Retinal pigment epithelial cell (primary cell): Measurements from ENCODE around the gene KLHL28.

ENCODE experiments used
- DNase-seq: peaks from one replicate; pipeline ENCODE4 v3.0.0-alpha.2; 2010; ENCODE audit warnings: low read depth
- H3K4me3 ChIP-seq: 2 replicates; pipeline ENCODE4 v1.5.1; 2011; ENCODE audit warnings: mild to moderate bottlenecking, low read length, control low read depth, moderate library complexity
- CTCF ChIP-seq: conservative IDR thresholded peaks from 2 replicates; pipeline ENCODE4 v1.5.1; 2011; ENCODE audit warnings: low read depth, low read length, control low read depth, inconsistent platforms

KLHL28 gene

GRCh38 chr14:44968714-44969113, 7.0 kb upstream of the KLHL28 start:
- no peak for TF ChIP-seq CTCF
- no peak for DNase-seq
- no peak overlapping the region for H3K4me3 ChIP-seq

GRCh38 chr14:44966601-44967336, 5.0 kb upstream of the KLHL28 start:
- no peak for DNase-seq
- H3K4me3 ChIP-seq, result peak overlapping the region; percentile 38
- no peak for TF ChIP-seq CTCF

GRCh38 chr14:44963775-44964380, 2.1 kb upstream of the KLHL28 start:
- no peak for TF ChIP-seq CTCF
- DNase-seq, result no peak
- H3K4me3 ChIP-seq, result peak overlapping the region; percentile 74

GRCh38 chr14:44963044-44963528, 1.3 kb upstream of the KLHL28 start:
- no peak for DNase-seq
- H3K4me3 ChIP-seq, result peak overlapping the region; percentile 74
- TF ChIP-seq CTCF, result no peak

- H3K4me3 ChIP-seq, result peak overlapping the region; percentile 74
- TF ChIP-seq CTCF, result no peak
- no peak for DNase-seq
Observed at GRCh38 chr14:44962334-44963043, 742 bp upstream of the KLHL28 start.

GRCh38 chr14:44961151-44961553, 595 bp downstream of the KLHL28 start:
- TF ChIP-seq CTCF, result no peak
- DNase-seq, result no peak
- peak overlapping the region; percentile 74 for H3K4me3 ChIP-seq
